HG03520 (cell line): Measurements from ENCODE around the gene IRF2.
A peak's percentile ranks its signal among the peaks of the same experiment; 100 is the strongest.

ENCODE experiments used
- ATAC-seq: cut with Tn5 transposase; IDR thresholded peaks from one replicate; pipeline ENCODE4 v1.9.1; 2021; ENCODE audit warnings: mild to moderate bottlenecking, moderate library complexity; ENCODE audit not compliant: unreplicated experiment

IRF2 gene

DNA sequence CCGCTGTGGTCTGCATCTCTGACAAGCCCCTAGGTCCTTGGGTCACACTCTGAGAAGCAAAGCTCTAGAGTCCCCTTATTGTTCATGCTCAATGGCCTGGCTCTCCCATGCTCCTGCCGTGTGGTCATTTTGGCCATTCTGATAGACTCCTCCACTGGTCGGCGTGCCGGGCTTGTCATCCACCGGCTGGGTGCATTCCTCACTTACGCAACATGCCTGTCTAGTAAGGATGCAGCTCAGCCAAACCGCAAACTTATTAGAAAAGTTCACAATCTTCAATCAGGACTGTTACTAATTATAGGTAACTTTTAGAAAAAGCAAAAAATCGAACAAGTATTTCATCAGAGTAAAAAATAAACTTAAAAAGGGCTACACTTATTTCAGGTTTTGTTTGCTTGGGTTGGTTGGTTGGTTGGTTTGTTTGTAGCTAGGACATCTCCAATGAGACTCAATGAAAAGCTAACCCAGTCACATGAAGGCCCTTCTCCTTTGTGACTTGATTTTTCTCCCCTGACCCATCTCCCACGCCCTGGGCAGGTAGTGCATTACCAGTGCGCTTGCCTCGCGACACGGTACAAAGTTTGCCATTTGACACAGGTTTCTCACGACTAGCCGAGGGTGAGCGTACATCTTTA, 41.0 kb downstream of the IRF2 start:
- no peak for ATAC-seq

- ATAC-seq = no peak
These were observed 42.0 kb downstream of the IRF2 start for GRCh38 chr4:184432127-184432922.

- ATAC-seq = no peak
These were observed 44.2 kb downstream of the IRF2 start for GRCh38 chr4:184430163-184430562.

DNA sequence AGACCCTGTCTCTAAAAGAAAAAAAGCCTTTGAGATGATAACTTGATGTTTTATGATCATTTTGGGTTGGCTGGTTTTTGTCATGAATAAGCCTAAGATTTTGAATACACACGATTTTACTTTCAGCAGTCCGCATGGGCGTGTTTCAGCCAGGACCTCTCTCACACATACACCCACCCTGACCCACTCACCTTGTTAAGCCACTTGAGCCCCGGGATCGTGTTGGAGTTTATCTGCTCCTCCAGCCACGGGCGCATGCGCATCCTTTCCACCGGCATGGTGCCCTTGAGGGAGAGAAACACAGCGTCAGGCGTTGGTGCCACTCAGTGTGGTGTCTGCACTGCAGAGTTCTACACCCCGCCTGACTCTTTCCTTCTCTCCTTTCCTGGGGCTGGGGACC, 45.6 kb downstream of the IRF2 start:
- no peak for ATAC-seq

GRCh38 chr4:184427687-184428086, 46.7 kb downstream of the IRF2 start:
- no peak for ATAC-seq

- ATAC-seq = no peak
These were observed 47.3 kb downstream of the IRF2 start for GRCh38 chr4:184427093-184427492.

GRCh38 chr4:184424993-184425758, 49.2 kb downstream of the IRF2 start:
- no peak for ATAC-seq

GRCh38 chr4:184424279-184424678, 50.1 kb downstream of the IRF2 start:
- no peak for ATAC-seq

DNA sequence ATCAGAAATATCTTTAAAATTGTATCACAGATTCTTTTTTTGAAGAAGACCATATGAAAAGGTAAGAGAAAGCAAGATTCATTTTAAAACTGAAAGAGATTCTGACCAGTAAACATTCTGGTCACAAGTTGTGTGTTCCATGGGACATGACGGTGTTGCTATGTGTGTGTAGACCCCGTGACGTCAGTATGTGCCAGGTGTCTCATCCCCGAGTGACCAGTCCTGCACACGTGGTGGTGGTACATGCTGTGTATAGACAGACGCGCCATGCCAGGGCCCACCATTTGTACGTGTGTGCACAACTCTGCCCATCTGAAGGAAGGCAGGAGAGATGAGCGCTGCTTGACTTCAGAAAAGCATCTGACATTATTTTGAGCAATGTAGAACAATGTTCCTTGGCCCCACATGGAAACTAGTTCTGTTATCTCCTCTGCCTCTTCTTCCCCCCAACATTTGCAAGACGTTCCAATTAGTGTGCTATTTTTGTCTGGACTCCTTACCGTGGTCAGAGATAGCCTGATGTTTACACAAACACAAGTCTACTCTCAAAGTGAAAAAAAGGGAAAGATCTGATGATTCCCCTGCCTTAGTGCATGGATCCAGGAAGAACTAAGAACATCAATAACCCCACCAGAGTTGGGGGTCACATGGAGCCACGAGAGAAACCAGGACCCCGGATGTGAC, 51.2 kb downstream of the IRF2 start:
- ATAC-seq = no peak

DNA sequence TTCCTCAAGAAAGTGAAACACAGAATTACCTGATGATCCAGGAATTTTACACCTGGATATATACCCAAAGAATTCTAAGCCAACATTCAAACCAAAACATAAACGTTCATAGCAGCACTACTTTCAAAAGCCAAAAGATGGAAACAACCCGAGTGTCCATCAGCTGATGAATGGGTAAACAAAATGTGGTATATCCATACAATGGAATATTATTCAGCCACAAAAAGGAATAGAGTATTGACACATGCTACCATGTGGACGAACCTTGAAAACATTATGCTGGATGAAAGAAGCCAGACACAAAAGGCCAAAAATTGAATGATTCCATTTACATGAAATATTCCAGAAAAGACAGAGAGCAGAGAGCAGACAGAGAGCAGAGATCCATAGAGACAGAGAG, 52.0 kb downstream of the IRF2 start:
- ATAC-seq = no peak

DNA sequence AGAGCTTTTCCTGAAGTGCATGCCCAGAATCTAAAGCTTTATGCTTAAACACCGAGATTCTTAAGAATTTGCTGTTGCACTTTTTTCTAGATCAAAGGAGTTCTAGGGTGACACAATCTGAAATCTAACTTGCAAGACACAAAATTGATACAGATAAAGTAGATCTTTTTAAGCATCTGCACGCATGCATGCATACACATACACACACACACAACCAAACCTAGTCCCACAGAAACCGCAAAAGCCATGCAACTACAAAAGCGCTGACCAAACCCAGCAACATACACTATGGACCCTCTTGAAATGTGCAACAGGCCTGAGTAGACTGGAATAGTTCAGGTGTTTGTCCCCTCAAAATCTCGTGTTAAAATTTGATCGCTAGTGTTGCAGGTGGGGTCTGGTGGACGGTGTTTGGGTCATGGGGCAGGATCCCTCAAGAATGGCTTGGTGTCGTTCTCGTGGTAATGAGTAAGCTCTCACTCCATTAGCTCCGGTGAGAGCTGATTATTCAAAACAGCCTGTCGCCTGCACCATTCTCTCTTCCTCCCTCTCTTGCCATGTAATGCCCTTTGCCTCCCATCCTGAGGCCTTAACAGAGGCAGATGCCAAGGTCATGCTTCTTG, 52.7 kb downstream of the IRF2 start:
- no peak for ATAC-seq

DNA sequence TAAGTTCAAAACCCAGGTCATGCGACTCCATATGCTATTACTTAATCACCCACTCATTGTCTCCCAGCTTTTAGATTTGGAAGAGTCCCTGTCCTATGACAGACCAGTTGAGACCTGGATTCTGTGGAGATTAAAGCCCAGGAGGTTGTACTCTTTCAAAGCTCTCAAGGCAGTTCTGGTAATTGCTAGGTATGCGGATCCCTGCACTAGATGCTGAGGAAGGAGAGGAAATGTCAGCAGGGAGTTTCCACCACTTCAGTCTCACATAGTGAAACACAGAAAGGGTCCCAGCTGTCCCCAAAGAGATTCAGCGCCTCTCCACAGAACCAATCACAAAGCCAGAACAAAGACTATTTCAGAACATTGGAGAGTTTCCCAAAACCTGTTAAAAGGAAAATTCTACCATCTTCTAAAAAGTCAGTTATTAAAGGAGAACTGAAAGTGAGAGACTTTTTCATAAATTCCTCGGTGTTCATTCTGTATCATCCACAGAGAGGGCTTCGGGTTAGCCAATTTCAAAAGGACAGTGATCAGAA, 53.4 kb downstream of the IRF2 start:
- ATAC-seq = peak; percentile 38

- no peak for ATAC-seq
These were observed 53.9 kb downstream of the IRF2 start for GRCh38 chr4:184420402-184420801.

- ATAC-seq = no peak
These were observed 54.4 kb downstream of the IRF2 start for GRCh38 chr4:184419976-184420375.

DNA sequence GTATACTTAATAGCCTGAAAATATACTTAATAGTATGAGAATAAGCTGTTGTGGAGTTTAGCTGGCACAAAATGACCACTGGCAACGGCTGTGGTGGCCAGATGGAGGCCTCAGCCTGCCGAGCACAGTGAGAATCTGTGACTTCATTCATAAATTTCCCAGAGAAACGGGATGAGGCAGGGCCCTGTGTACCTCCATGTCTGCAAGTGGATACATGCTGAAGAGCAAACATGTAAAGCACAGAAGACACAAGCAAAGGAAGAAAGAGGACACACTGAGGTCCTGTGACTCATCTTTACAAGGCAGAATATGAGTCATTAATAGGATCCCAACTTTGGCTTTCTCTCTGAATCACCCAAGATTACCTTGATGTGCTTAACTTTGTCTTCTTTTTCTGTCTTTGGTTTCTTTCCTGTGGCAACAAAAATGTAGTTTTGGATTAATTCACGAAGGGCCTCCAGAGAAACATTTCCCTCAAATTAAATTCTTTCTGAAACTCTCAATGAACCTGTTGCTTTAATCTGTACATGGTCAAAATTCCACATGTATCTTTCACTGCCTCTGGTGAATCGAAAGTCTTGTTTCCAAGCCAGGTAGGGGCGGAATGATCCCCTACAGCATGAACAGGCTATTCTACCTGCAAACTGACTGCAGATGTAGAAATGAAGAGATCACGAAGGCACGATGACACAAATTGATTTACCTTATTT, 56.4 kb downstream of the IRF2 start:
- ATAC-seq = peak; percentile 56

DNA sequence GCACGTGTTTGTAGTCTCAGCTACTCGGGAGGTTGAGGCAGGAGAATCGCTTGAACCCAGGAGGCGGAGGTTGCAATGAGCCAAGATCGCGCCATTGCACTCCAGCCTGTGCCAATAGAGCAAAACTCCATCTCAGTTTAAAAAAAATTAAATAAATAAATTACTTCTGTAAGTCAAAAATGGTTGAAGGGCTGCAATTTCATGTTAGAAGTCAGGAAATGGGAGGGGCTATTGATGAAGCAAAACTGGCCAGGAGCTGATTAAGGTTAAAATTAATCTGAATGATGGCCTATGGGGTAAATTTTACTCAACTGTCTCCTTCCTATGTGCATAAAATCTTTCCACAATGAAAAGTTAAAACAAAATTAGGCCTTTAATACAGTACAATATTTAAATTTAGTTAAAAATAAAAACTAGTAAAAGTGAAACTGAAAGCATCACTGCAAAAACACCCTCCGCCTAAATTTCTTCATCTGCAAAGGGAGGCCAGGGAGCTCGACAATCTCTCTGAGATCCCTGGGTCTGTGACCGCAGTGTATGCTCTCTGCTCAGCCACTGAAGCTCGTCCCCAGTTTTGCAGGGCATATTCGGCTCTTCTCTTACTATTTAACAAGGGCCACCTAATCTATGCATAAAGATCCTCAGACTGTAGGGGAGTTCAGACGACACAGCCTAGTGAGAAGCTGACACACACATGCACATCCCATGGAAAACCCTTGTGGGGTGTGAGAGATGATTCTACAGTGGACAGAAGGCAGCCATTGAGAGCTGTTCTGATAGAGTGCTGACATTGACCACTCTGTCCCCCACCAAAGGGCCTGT, 57.2 kb downstream of the IRF2 start:
- peak; percentile 27 for ATAC-seq

DNA sequence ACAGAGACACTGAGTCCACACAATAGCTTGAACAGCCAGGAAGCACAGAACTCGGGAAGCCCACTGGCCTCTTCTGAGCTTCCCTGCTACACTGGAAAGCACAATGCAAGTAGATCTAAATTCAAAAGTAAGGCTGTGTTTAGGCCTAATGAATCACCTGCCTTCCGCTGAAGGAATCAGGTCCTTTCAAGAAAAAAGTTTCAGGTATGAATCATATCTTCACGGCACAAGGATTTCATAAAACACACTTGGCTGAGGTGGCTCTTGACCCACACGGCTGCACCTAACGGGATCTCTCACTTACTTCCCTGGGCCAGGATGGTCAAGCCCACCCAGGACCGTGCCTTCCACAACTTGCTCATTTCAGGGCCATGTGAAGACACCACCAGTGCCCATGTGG, 59.3 kb downstream of the IRF2 start:
- no peak for ATAC-seq

GRCh38 chr4:184413261-184414046, 60.9 kb downstream of the IRF2 start:
- no peak for ATAC-seq
